GM19463 (cell line): Measurements from ENCODE around the gene NKAIN1.
"Not testable (repeated sequence)": the region's sequence is repeated elsewhere in the genome, so short reads cannot be mapped to it uniquely, and the experiment has no call there.

Source experiments
- ATAC-seq: cut with Tn5 transposase; IDR thresholded peaks from one replicate; pipeline ENCODE4 v1.9.1; 2021; ENCODE audit warnings: mild to moderate bottlenecking, moderate library complexity; ENCODE audit not compliant: unreplicated experiment

NKAIN1 gene

DNA sequence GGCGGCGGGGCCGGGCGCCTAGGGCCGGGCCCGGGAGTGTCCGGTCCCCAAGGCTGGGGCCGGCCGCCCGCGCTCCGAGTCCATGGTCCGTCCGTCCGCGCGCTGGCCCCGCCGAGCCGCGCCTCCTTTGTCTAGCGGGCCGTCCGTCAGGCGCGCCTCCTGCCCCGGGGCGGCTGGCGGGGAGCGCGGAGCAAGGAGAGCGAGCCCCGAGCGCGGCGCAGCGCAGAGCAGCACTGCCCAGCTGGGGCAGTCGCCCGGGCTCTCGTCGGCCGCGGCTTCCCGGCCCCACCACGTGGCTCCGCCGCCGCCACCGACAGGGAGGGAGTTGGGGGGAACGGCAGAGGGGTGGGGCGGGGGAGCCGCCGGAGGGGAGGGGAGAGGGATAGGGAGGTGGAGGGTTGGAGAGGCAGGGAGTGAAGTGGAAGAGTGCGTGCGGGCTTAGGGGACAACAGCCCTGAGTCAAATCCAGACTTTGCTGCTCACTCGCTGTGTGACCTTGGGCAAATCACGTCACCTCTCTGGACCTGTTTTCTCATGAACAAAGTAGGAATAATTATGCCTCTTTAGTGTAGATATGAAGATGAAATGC lies at the start of gene NKAIN1:
NKAIN1 (minus strand) TSS at position 235 of the 589 bp plus-strand sequence. CDS start 340 bp downstream, outside the sequence.
- no peak for ATAC-seq

DNA sequence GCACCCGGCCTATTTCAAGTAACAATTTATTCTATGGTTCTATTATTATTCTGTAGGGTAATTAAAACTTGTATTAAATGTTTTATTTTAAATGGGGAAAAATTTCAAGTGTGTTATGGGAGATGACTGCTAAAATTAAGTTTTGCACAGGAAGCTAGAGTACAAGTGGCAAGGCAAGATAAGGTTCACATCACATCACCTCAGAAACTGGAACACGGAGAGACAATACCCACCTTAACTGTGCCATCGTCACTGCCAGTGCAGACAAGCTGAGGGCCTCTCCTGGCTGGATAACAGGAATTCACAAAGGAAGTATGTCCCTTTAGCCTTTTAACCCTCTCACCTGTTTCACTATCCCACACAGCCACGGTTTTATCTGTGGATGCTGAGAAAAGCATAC lies 49.3 kb upstream of the NKAIN1 start:
- ATAC-seq: no peak

- not testable (repeated sequence) for ATAC-seq
Measured at GRCh38 chr1:31287791-31288190, 48.1 kb upstream of the NKAIN1 start.

GRCh38 chr1:31282426-31282825 lies 42.7 kb upstream of the NKAIN1 start:
- ATAC-seq: not testable (repeated sequence)

- ATAC-seq: no peak
Measured at GRCh38 chr1:31273619-31274018, 33.9 kb upstream of the NKAIN1 start.

DNA sequence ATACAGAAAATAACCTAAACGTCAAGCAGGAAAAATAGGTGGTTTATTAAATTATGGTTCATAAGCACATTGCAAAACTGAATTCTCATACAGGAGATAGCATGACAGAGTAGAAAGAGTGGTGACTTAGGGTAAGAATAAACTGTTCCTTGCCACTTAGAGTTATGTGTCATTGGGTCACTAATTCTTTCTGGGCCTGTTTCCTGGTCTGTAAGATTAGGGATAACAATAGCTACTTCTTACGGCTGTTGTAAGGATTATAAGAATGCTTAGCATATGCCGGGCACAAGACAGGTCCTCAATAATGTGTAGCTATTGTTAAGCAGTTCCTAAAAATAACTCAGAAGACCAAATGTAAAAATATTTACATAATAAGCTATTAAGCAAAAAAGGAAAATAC lies 32.7 kb upstream of the NKAIN1 start:
- no peak for ATAC-seq

GRCh38 chr1:31266547-31266946 lies 26.9 kb upstream of the NKAIN1 start:
- ATAC-seq: no peak

DNA sequence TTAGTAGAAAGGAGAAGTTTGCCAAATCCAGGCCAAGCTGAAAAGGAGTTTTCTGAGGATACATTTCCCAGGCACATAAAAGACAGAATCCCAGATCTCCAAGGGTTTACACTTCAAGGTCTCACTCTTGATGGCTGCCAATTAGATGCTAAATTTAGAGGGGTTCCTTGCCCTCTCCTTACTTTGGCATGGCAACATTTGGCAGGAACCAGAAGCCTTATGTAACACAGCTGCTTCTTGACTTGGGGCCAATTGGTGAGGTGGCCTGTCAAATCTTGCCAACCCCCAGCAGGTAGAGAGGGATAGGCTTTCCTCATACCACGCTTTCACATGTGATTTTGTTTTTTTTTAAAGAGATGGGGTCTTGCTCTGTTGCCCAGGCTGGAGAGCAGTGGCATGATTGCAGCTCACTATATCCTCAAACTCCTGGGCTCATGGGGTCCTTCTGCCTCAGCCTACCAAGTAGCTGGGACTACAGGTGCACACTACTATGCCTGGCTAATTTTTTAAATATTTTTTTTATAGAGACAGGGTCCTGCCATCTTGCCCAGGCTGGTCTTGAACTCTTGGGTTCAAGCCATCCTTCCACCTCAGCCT lies 25.2 kb upstream of the NKAIN1 start:
- no peak for ATAC-seq

- no peak for ATAC-seq
Measured at GRCh38 chr1:31263408-31263807, 23.7 kb upstream of the NKAIN1 start.

DNA sequence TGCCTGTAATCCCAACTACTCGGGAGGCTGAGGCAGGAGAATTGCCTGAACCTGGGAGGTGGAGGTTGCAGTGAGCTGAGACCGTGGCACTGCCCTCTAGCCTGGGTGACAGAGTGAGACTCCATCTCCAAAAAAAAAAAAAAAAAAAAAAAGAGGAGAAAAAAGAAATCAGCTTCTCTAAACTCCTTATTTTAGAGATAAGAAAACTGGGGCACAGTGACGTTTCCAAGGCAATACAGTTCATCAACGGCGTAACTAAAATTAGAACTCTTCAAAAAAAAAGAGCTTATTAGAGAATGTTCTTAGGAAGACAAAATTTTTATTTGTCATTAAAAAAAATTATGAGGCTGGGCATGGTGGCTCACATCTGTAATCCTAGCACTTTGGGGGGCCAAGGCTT lies 22.7 kb upstream of the NKAIN1 start:
- ATAC-seq: not testable (repeated sequence)

DNA sequence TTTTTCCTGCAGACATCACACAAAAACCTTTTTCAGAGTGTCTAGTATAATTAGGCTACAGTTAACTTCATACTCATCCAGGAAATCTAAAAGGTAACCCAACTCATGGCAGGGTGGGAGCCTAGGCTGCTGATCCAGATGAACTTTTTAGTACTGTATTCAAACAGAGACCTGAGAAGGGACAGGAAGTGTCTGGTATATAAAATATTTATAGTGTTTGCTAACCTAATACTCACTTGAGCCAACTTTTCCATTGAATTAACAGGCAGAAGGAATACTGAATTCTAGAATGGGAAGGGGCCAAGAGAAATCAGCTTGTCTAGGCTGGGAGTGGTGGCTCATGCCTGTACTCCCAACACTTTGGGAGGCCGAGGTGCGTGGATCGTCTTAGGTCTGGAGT lies 22.2 kb upstream of the NKAIN1 start:
- ATAC-seq: no peak

- no peak for ATAC-seq
Measured at GRCh38 chr1:31259746-31260145, 20.1 kb upstream of the NKAIN1 start.

DNA sequence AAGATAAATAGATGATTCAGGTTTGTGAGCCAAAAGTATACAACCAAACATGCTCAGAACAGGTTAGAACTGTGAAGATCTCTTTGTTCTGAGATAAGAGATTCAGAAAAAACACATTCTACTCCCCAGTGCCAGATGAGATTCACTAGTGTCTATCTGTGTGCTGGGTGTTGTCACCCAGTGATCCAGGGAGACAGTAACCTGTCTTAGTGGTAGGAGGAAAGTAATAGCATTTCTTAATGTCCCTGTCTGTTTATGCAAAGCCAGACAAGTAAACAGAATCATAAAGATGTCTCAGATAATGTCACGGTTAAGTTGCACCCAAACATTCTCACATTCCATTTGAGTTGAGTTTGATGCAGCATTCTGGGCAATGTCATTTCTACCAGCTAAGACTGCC lies 18.9 kb upstream of the NKAIN1 start:
- ATAC-seq: no peak

DNA sequence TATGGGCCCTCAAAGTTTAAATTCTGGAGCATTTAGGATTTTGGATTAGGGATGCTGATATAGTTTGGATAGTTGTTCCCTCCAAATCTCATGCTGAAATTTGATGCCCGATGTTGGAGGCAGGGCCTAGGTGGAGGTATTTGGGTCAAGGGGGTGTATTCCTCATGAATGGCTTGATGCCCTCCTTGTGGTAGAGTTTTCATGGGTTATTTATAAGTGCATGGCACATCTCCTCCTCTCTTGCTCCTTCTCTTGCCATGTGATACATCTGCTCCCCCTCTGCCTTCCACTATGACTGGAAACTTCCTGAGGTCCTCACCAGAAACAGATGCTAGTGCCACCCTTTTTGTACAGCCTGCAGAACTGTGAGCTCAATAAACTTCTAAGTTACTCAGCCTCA lies 17.5 kb upstream of the NKAIN1 start:
- ATAC-seq: no peak

DNA sequence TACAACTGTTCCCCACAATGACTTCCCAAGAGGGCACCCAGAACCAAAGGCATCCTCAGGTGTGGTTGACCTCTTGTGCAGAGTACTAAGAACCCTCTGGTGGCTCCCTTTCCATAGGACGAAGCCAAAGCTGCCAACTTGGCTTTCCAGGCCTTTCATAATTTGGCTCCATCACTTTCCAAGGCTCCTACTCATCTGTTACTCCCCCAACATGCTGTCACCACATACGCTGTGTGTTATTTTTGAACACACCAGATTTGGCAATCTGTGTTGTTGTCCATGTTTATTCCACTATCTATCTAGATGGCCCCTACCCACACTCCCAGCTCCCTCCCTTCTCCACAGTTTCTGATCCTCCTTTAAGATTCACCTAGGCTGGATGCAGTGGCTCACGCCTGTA lies 10.2 kb upstream of the NKAIN1 start:
- no peak for ATAC-seq

DNA sequence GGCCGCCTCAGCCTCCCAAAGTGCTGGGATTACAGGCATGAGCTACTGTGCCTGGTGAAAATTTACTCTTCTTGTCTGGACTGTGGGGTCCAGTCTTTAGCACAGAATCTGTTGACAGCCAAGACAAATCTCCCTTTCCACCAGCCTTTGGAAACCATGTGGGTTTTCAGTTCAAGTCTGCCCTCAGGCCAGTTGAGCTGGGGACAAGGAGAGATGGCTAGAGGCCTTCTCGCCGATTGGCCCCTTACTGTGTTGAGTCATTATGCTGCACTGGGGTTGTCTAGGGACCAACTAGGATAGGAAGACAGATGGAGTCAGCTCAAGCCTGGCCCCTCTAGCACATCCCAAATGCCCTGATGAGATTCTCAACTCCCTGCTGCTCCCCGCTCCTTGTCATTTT lies 8.6 kb upstream of the NKAIN1 start:
- no peak for ATAC-seq

DNA sequence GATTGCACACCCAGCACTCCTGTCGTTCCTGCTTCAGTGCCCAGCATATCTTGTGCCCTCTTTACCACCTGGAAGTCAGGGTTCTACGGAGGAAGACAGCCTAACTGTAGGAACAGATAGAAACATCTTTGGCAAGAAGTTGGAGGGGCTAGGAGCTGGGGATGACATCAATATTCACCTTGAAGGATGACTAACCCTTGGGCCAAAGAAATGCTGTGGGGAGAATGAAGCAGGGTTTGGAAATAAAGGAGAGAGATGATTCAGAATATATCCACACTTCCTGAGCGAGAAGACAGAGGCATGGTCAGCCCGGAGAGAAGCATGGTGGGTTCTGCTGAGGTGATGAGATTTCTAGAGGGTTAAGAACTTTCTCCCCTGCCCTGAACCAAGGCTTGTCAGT lies 4.6 kb upstream of the NKAIN1 start:
- no peak for ATAC-seq

DNA sequence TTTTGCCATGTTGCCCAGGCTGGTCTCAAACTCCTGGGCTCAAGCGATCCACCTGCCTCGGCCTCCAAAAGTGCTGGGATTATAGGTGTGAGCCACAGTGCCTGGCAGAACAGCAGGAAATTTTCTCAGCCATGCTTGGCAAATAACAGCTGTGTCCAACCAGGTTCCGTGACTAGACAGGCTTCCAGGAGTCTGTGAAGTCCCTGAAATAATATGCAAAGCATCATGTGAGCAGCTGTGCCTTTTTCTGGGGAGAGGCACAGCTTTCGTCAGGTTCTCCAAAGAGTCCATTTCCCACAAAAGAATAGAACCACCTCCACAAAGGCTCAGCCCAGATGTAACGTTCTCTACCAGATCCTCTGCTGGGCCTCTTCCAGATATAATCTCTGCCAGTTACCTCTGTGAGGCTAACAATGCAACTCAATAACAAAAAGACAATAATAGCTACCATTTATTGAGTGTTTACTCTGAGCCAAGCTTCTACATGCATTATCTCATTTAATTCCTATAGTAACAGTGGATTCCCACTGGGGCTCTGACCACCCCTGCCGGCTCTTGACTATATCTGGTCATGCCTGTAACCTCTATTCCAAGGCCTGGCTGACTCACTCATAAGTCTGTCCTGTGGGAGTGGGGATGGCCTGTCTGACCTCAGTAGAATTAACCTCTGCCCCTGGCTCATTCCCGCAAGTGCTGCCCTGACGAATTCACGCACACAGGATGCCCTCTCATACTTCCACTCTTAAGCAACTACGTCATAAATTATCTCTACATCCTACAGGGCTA lies 4.0 kb upstream of the NKAIN1 start:
- ATAC-seq: no peak

DNA sequence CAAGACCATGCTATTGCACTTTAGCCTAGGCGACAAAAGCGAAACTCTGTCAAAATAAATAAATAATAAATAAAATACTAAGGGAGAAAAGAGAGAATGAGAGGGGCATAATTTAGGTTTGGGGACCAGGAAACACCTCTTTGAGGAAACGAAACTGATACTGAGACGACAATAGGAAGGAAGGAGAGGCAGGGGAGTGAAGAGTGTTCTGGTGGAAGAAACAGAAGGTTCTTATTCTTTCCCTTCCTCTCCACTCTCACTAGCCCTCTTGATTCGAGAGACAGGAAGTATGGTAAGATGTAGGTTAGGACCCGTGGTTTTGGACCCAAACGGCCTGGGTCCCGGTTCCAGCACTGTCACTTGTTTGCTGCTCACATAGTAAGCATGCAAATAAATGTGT lies 1.6 kb upstream of the NKAIN1 start:
- ATAC-seq: no peak

DNA sequence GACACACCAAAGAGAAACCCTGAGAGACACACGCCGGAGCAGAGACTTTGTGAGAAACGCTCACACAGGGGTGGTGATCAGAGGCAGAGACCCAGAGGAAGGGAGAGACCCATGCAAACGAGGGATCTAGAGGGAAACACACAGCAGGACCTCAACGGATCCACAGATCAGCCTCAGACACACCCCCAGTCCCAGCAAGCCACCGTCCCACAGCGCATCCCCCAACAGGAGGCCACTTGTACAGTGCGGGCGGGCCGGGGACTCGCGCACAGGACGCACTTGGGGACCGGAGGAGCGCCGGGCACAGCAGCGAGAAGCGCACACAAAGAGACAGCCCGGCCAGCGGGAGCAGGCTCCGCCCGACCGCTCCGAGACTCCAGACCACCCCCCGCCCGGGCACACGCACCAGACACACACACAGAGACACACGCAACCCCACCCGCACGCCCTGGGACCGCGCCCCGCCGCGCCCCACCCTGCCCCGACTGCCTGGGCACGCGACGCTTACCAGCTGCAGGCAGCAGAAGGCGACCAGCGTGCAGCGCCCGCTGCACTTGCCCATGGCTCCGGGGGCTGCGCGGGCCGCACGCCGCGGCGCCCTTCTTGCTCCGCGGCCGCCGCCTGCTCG lies 587 bp downstream of the NKAIN1 start:
- ATAC-seq: no peak

- ATAC-seq: no peak
Measured at GRCh38 chr1:31238612-31238985, 1.1 kb downstream of the NKAIN1 start.

DNA sequence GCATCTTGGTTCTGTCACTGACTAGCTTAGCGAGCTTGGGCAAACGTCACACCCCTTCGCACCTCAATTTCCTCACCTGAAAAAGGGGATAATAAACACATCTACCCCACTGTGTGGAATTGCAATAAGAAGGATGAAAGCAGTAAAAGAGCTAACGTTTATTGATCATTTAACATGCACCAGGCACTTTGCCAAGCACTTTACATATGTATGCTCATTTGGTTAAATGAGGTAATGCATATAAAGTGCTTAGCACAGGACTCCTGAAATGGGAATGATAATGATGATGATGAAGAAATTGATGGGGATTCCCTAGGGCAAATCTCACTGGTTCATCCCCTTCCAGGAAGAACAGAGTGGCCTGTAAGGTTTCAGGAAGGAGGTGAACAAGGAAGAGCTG lies 4.8 kb downstream of the NKAIN1 start:
- ATAC-seq: no peak
